Cardiac atrium fibroblast (primary cell): ENCODE results near the gene NDUFB3. TPM values are rescaled to one million over a fixed set of nuclear protein-coding genes. Genes with fewer than 3 reads are reported as not detected.

Source experiments
- total RNA-seq: library from RNA; depleted of rRNA; stranded (reverse); fragments of >200 nt; gene quantifications from 2 replicates; pipeline ENCODE4 v1.2.3, GENCODE V29; 2015

Gene NDUFB3
- total RNA-seq, result 69.7 and 70.6 TPM in 2 replicates

GRCh38 chr2:201071479-201072200 is at the start of gene NDUFB3, which contains the start of gene HYCC2:
Gene NDUFB3 (plus strand): TSS chr2:201072001. CDS start chr2:201078883, 6,882 bp downstream.
Gene HYCC2 (minus strand): TSS chr2:201071671. CDS start chr2:201024009, 47,662 bp downstream.

GRCh38 chr2:201116115-201116958 is 44.5 kb downstream of the NDUFB3 start, which contains the start of gene CFLAR:
Gene CFLAR (plus strand): TSS chr2:201116164. CDS start chr2:201129866, 13,702 bp downstream.

Other genes with a start within 250 kb of the NDUFB3 start
- gene CLK1, start 207.3 kb upstream of the NDUFB3 start, total RNA-seq, result 33.2 and 40.5 TPM in 2 replicates
- 44.1 and 46.4 TPM in 2 replicates for gene PPIL3, start 182.9 kb upstream of the NDUFB3 start, total RNA-seq
- 15.3 and 20.3 TPM in 2 replicates for gene NIF3L1, start 182.6 kb upstream of the NDUFB3 start, total RNA-seq
- gene ORC2, start 108.3 kb upstream of the NDUFB3 start, total RNA-seq, result 5.4 and 6.3 TPM in 2 replicates
- 2.9 and 3.2 TPM in 2 replicates for gene HYCC2, start 330 bp upstream of the NDUFB3 start, total RNA-seq
- 48.2 and 59.9 TPM in 2 replicates for gene CFLAR, start 44.2 kb downstream of the NDUFB3 start, total RNA-seq
- gene CASP10, start 111.1 kb downstream of the NDUFB3 start, total RNA-seq, result 5.2 and 9.7 TPM in 2 replicates
- 8.8 and 9.6 TPM in 2 replicates for gene CASP8, start 188.5 kb downstream of the NDUFB3 start, total RNA-seq